SK-N-SH treated with all-trans-retinoic acid at 6 μM for 48 hours (cell line): ENCODE results near the gene SRD5A3.

Experiments used
- BACH2 ChIP-seq: fragments of 250-450 bp; sonication (Bioruptor Pico); IDR thresholded peaks from 2 replicates; pipeline ENCODE4 v1.9.0; 2021; ENCODE audit warnings: mild to moderate bottlenecking, borderline replicate concordance
- CSRNP3 ChIP-seq: fragments of 250-450 bp; sonication (Bioruptor Pico); IDR thresholded peaks from 2 replicates; pipeline ENCODE4 v1.5.1; 2021; ENCODE audit warnings: mild to moderate bottlenecking, moderate library complexity
- ESRRG ChIP-seq: fragments of 250-450 bp; sonication (Bioruptor Pico); IDR thresholded peaks from 2 replicates; pipeline ENCODE4 v1.6.1; 2021; ENCODE audit warnings: mild to moderate bottlenecking
- PATZ1 ChIP-seq: fragments of 250-450 bp; sonication (Bioruptor Pico); IDR thresholded peaks from 2 replicates; pipeline ENCODE4 v1.8.0; 2020; ENCODE audit warnings: mild to moderate bottlenecking, moderate library complexity, borderline replicate concordance
- RARB ChIP-seq: fragments of 250-450 bp; sonication (Bioruptor Pico); IDR thresholded peaks from 2 replicates; pipeline ENCODE4 v1.8.0; 2021; ENCODE audit warnings: mild to moderate bottlenecking, moderate library complexity
- SNAI2 ChIP-seq: fragments of 250-450 bp; sonication (Bioruptor Pico); IDR thresholded peaks from 2 replicates; pipeline ENCODE4 v1.5.0; 2020; ENCODE audit warnings: mild to moderate bottlenecking, moderate library complexity
- TCF4 ChIP-seq: fragments of 250-450 bp; sonication (Bioruptor Pico); IDR thresholded peaks from 2 replicates; pipeline ENCODE4 v1.8.0; 2021; ENCODE audit warnings: mild to moderate bottlenecking, moderate library complexity, borderline replicate concordance
- TSHZ2 ChIP-seq: fragments of 250-450 bp; sonication (Bioruptor Pico); IDR thresholded peaks from 2 replicates; pipeline ENCODE4 v1.5.0; 2020; ENCODE audit warnings: mild to moderate bottlenecking, moderate library complexity
- ZC3H10 ChIP-seq: fragments of 250-450 bp; sonication (Bioruptor Pico); IDR thresholded peaks from 2 replicates; pipeline ENCODE4 v1.5.1; 2021; ENCODE audit warnings: mild to moderate bottlenecking, moderate library complexity

- no peak for TF ChIP-seq ZC3H10 (CRISPR knock-in tag)
- no peak for TF ChIP-seq ESRRG (CRISPR knock-in tag)
- no peak for TF ChIP-seq TCF4 (CRISPR knock-in tag)
- no peak for TF ChIP-seq PATZ1 (CRISPR knock-in tag)
- no peak for TF ChIP-seq SNAI2
- TF ChIP-seq CSRNP3, result no peak
- no peak for TF ChIP-seq BACH2 (CRISPR knock-in tag)
- no peak for TF ChIP-seq RARB (CRISPR knock-in tag)
- no peak for TF ChIP-seq TSHZ2 (CRISPR knock-in tag)
These were observed 19.3 kb downstream of the SRD5A3 start for GRCh38 chr4:55365345-55365728.
